RPMI7951 (cell line): ENCODE results near the gene USF1. TPM values are rescaled to one million over a fixed set of nuclear protein-coding genes. Genes with fewer than 3 reads are reported as not detected.
"Not testable (repeated sequence)": the region's sequence is repeated elsewhere in the genome, so short reads cannot be mapped to it uniquely, and the experiment has no call there.

ENCODE experiments used
- DNase-seq: peaks from one replicate; pipeline ENCODE4 v3.0.0-alpha.2; 2012; ENCODE audit warnings: low read depth
- total RNA-seq: library from RNA; depleted of rRNA; stranded (reverse); fragments of >200 nt; shearing (Covaris generic); gene quantifications from 2 replicates; pipeline ENCODE4 v1.2.3, GENCODE V29; 2014; rRNA removed

USF1 gene
- total RNA-seq, 1 experiment from 2014 or later: 67.3 TPM

DNA sequence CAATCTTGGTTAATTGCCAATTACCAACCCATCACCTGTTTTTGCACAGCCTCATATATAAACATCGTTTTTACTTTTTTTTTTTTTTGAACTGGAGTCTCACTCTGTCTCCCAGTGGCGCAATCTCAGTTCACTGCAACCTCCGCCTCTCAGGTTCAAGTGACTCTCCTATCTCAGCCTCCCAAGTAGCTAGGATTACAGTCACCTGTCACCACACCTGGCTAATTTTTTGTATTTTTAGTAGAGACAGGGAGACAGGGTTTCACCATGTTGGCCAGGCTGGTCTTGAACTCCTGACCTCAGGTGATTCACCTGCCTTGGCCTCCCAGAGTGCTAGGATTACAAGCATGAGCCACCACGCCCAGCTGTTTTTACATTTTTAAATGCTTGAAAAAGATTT, 53.7 kb downstream of the USF1 start:
- DNase-seq: not testable (repeated sequence)

Other genes with a start within 250 kb of the USF1 start
- gene LY9, start 249.8 kb downstream of the USF1 start, total RNA-seq: not detected in 2 replicates
- not detected in 2 replicates for gene CD244, start 183.1 kb downstream of the USF1 start, total RNA-seq
- gene ITLN1, start 160.8 kb downstream of the USF1 start, total RNA-seq: not detected in 2 replicates
- not detected in 2 replicates for gene ITLN2, start 91.2 kb downstream of the USF1 start, total RNA-seq
- gene F11R, start 24.8 kb downstream of the USF1 start, total RNA-seq: 6.0 and 10.5 TPM in 2 replicates
- gene TSTD1, start 7.0 kb downstream of the USF1 start, total RNA-seq: 0.48 TPM in 1 of 2 replicates, not detected in the other
- 0.20 TPM in 1 of 2 replicates, not detected in the other for gene ARHGAP30, start 23.9 kb upstream of the USF1 start, total RNA-seq
- gene NECTIN4, start 43.6 kb upstream of the USF1 start, total RNA-seq: 0.20 TPM in 1 of 2 replicates, not detected in the other
- gene KLHDC9, start 52.4 kb upstream of the USF1 start, total RNA-seq: not detected in 2 replicates
- 82.0 and 94.4 TPM in 2 replicates for gene PFDN2, start 72.1 kb upstream of the USF1 start, total RNA-seq
- 27.0 and 27.9 TPM in 2 replicates for gene NIT1, start 72.1 kb upstream of the USF1 start, total RNA-seq
- 20.1 and 23.1 TPM in 2 replicates for gene DEDD, start 86.7 kb upstream of the USF1 start, total RNA-seq
- gene UFC1, start 108.0 kb upstream of the USF1 start, total RNA-seq: 81.9 and 95.6 TPM in 2 replicates
- 4.4 and 9.3 TPM in 2 replicates for gene USP21, start 113.5 kb upstream of the USF1 start, total RNA-seq
- 12.3 and 16.3 TPM in 2 replicates for gene PPOX, start 120.4 kb upstream of the USF1 start, total RNA-seq
- gene B4GALT3, start 131.5 kb upstream of the USF1 start, total RNA-seq: 13.7 and 16.7 TPM in 2 replicates
- gene ADAMTS4, start 153.1 kb upstream of the USF1 start, total RNA-seq: 5.2 and 8.3 TPM in 2 replicates
- gene NDUFS2, start 156.4 kb upstream of the USF1 start, total RNA-seq: 109 and 119 TPM in 2 replicates
- gene FCER1G, start 169.3 kb upstream of the USF1 start, total RNA-seq: 1.3 TPM in 1 of 2 replicates, not detected in the other
- not detected in 2 replicates for gene APOA2, start 177.7 kb upstream of the USF1 start, total RNA-seq
- 8.4 and 10.0 TPM in 2 replicates for gene TOMM40L, start 180.1 kb upstream of the USF1 start, total RNA-seq
- gene NR1I3, start 192.2 kb upstream of the USF1 start, total RNA-seq: not detected in 2 replicates
- gene PCP4L1, start 212.8 kb upstream of the USF1 start, total RNA-seq: not detected in 2 replicates